ENCODE data around the gene STUM.

GRCh38 chr1:226558036-226558650, 9.6 kb downstream of the STUM start:
- no peak for TF ChIP-seq EZH2 (IDR thresholded peaks at IDR 0.05; ENCODE audit: borderline replicate concordance, low read depth, low read length, severe bottlenecking)
- no peak for TF ChIP-seq CTCF (IDR thresholded peaks at IDR 0.05; ENCODE audit: borderline replicate concordance, extremely low read depth, low read length, poor library complexity, severe bottlenecking)

Measured in DND-41 (cell line).